ENCODE data around the gene BBS1.

DNA sequence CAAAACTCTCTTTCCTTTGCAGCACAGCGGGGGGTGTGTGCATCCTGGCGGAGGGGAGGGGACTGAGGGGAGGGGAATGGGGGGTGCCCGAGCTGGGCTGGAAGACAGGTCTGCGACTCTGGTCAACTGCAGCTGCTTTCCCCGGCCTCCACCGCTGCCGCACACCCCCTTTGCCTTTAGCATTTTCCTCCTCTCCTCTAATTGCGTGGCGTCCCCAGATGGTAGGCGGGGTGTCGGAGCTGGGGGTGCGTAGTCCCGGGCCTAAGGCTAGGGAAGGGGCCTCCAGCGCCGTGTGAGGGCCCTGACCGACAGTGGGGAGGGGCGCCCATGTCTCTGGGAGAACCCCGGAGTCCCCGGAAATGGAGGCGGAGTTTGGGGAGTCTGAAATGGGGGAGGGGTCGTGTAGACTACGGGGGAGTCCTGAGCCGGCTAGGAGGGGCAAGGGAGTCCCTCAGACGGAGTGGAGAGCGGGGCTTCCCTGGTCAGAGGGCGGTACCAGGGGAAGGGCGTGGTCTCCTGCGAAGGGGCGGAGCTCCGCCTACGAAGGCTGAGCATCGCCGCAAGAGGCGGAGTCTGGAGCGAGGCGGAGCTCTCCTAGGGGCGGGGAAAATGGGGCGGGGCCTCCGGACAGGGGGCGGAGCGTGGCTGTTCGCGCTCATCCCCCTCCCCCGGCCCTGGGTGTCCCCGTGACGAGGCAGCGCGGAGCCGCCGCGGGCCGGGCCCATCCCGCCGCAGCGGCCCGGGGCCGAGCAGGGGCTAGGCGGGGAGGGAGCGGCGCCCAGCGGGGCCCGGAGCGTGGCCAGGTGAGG lies 44.0 kb upstream of the BBS1 start, which contains the start of gene PELI3:
- TF ChIP-seq CTCF (tag by site-specific recombination; IDR thresholded peaks at IDR 0.05) (no peak), PATZ1 (tag by site-specific recombination; IDR thresholded peaks at IDR 0.05) (peak; percentile 68; the same call in 1 of the 2 replicates), ZNF24 (tag by site-specific recombination; IDR thresholded peaks at IDR 0.05) (no peak), ZNF132 (tag by site-specific recombination; IDR thresholded peaks at IDR 0.05; ENCODE audit: borderline replicate concordance) (no peak), ZEB2 (tag by site-specific recombination; IDR thresholded peaks at IDR 0.05) (no peak), ZBTB8A (tag by site-specific recombination; IDR thresholded peaks at IDR 0.05) (no peak), ZBTB21 (tag by site-specific recombination; IDR thresholded peaks at IDR 0.05) (no peak), ATF2 (tag by site-specific recombination; IDR thresholded peaks at IDR 0.05; ENCODE audit: low read depth) (no peak)
- TF ChIP-seq, protein P1, sequence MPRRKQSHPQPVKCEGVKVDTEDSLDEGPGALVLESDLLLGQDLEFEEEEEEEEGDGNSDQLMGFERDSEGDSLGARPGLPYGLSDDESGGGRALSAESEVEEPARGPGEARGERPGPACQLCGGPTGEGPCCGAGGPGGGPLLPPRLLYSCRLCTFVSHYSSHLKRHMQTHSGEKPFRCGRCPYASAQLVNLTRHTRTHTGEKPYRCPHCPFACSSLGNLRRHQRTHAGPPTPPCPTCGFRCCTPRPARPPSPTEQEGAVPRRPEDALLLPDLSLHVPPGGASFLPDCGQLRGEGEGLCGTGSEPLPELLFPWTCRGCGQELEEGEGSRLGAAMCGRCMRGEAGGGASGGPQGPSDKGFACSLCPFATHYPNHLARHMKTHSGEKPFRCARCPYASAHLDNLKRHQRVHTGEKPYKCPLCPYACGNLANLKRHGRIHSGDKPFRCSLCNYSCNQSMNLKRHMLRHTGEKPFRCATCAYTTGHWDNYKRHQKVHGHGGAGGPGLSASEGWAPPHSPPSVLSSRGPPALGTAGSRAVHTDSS (tag by site-specific recombination; IDR thresholded peaks at IDR 0.05) = no peak

Data from HEK293 (cell line).